ENCODE results near the gene TCEAL1. TPM values are rescaled to one million over a fixed set of nuclear protein-coding genes. Genes with fewer than 3 reads are reported as not detected.
"Not testable (repeated sequence)": the region's sequence is repeated elsewhere in the genome, so short reads cannot be mapped to it uniquely, and the experiment has no call there.

The TCEAL1 gene
- total RNA-seq, 1 donor = 44.5 TPM

DNA sequence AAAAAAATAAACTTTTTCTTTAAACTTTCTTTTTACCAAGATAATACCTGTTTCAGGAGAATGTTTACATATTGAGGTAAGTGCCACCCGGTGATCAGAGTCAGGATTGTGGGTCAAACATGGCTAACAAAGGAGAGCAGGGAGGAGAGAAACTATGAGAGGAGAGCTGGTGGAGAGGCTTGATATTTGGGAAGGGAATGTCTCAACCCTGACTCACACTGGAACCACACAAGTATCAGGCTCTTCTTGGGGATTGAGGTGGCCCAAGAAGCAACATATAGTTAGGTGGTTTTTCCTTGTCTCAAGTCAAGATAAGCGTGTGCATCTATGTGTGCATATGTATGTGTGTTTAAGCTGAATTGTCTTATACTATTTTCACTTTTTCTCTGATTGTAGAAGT, 6.7 kb downstream of the TCEAL1 start:
- no peak overlapping the region for H3K4me3 ChIP-seq (ENCODE audit: low read depth, low read length)
- no peak for DNase-seq (ENCODE audit: low read depth)
- TF ChIP-seq, protein P1, sequence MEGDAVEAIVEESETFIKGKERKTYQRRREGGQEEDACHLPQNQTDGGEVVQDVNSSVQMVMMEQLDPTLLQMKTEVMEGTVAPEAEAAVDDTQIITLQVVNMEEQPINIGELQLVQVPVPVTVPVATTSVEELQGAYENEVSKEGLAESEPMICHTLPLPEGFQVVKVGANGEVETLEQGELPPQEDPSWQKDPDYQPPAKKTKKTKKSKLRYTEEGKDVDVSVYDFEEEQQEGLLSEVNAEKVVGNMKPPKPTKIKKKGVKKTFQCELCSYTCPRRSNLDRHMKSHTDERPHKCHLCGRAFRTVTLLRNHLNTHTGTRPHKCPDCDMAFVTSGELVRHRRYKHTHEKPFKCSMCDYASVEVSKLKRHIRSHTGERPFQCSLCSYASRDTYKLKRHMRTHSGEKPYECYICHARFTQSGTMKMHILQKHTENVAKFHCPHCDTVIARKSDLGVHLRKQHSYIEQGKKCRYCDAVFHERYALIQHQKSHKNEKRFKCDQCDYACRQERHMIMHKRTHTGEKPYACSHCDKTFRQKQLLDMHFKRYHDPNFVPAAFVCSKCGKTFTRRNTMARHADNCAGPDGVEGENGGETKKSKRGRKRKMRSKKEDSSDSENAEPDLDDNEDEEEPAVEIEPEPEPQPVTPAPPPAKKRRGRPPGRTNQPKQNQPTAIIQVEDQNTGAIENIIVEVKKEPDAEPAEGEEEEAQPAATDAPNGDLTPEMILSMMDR (IDR thresholded peaks at IDR 0.05; ENCODE audit: insufficient read depth, low read depth, low read length) = no peak

DNA sequence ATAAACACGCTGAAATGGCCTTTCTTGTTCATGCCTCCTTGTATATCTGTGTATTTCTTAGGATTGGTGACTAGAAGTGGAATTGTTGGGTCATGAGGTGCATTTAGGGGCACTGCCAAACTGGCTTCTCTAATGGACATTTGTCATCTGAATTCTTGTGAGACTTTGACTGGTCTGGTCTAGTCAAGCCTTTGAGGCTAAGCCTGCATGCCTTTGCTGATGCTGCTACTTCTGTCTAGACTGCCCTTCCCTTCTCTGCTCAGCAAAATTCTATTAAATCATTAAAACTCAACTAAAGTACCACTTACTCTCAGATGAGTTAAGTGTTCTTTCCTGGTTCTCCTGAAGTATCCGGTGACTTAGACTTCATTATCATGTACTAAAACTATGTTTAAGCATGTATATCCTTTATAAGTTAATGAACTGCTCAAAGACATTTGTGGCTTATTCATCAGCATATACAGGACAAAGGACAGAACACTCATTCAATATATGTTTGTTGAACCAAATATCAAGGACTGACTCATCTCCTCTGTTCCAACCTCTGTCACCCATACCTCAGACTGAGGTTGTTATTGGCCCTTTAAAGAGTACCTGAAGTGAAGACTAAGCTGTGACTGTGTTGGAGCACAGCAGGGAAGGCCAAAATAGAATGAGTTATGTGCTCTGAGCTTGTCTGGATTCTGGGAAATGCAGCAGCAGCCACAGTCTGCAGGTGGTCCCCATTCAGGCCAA, 9.0 kb downstream of the TCEAL1 start:
- TF ChIP-seq, protein P1 (IDR thresholded peaks at IDR 0.05; ENCODE audit: insufficient read depth, low read depth, low read length) = no peak
- DNase-seq (ENCODE audit: low read depth) = no peak
- no peak overlapping the region for H3K4me3 ChIP-seq (ENCODE audit: low read depth, low read length)

DNA sequence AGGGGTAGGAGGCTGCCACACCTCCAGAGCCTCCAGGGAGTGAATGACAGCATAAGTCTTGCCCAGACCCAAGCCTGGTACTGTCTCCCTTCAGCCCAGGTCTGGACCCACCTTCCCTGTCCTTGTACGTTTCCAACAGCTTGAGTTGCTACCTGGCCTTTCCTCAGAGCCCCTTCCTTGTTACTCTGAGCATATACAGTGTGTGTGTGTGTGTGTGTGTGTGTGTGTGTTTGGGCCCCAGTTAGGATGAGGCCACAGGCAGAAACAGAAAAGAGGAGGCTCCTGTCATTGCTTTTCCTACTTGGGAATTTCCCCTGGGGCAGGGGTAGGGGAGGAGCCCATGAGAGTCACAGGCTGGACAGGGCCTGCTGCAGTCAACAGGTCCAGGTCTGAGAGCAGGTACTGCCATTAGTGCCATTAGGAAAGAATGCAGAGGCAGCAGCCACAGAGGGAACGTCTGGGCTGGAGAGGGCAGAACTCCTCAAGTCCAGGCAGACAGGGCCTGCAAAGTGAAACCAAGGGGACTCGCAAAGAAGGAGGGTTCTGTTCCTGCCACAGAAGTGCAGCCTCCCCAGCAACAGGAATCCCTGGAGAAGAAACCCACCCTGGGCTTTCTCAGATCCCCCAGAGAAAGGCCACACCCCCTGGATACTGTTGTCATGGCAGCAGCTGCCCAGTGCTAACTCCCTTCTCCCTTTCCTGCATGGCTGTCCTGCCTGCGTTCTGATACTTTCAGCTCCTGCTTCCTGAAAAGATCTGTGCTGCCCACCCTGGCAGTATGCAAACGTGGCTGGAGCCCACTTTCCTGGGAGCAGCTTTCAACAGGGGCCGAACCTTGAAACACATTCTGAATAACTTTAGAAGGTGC, 9.9 kb downstream of the TCEAL1 start:
- not testable (repeated sequence) for H3K4me3 ChIP-seq (ENCODE audit: low read depth, low read length); DNase-seq (ENCODE audit: low read depth)

DNA sequence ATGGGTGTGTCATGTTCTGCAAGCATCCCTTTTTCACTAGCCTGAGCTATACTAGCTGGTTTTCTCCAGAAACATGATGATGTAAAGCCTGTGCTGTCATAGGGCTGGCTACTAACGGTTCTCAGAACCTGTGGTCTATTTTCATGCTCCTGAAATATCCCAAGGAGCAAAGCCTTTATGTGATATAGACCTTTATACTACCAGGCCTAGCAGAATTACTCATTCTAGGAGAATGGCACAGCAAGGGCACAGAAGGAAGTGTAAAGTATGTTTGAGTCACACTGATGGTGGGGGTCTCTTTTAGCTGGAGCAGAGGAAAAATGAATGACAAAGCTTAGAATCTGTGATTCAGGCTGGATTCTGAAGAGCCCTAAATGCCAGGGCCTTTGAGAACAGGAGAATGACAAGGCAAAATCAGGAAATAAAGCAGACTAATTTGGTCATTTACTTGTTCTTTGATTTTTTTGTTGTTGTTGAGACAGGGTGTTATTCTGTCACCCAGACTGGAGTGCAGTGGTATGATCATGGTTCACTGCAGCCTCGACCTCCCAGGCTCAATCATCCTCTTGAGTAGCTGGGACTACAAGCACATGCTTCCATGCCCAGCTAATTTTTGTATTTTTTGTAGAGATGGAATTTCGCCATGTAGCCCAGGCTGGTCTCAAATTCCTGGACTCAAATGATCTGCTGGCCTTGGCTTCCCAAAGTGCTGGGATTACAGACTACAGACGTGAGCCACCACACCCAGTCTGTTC, 11.8 kb downstream of the TCEAL1 start:
- no peak overlapping the region for H3K4me3 ChIP-seq (ENCODE audit: low read depth, low read length)
- DNase-seq (ENCODE audit: low read depth) = no peak
- TF ChIP-seq, protein P1 (IDR thresholded peaks at IDR 0.05; ENCODE audit: insufficient read depth, low read depth, low read length) = no peak

DNA sequence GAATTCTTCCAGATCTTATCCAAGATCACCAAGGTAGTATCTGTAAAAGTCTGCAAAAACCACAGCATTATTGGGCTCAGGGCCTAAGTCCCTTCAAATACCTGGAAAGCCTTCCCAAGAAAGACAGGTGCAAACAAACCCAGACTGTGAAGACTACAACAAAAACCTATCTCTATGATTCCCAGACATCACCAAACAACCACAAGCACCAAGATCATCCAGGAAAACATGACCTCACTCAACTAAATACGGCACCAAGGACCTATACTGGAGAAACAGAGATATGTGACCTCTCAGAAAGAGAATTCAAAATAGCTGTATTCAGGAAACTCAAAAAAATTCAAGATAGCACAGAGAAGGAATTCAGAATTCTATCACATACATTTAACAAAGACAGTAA, 15.3 kb downstream of the TCEAL1 start:
- TF ChIP-seq, protein P1 (IDR thresholded peaks at IDR 0.05; ENCODE audit: insufficient read depth, low read depth, low read length) = no peak
- H3K4me3 ChIP-seq (ENCODE audit: low read depth, low read length) = no peak overlapping the region
- DNase-seq (ENCODE audit: low read depth) = no peak

DNA sequence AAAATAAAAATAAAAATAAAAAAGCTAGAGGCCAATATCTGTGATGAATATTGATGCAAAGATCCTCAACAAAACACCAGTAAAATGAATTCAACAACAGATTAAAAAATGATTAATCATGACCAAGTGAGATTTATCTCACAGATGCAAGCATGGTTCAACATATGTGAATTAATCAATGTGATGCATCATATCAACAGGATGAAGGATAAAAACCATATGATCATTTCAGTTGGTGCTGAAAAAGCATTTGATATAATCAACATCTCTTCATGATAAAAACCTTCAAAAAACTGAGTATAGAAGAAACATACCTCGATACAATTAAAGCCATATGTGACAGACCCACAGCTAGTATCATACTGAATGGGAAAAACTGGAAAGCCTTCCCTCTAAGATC, 18.9 kb downstream of the TCEAL1 start:
- TF ChIP-seq, protein P1 (IDR thresholded peaks at IDR 0.05; ENCODE audit: insufficient read depth, low read depth, low read length) = no peak
- DNase-seq (ENCODE audit: low read depth) = no peak
- H3K4me3 ChIP-seq (ENCODE audit: low read depth, low read length) = no peak overlapping the region
